RWPE2 (cell line): ENCODE results near the gene SMAD6.

ENCODE experiments used
- ATAC-seq: fragments of 200-7000 bp; cut with Tn5 transposase; 3 replicates; pipeline ENCODE4 v1.9.1; 2021; ENCODE audit warnings: low read depth
- DNase-seq: peaks from one replicate; pipeline ENCODE4 v3.0.0-alpha.2; 2020; ENCODE audit warnings: low spot score
- H3K27ac ChIP-seq: fragments of 450-650 bp; 2 replicates; pipeline ENCODE4 v1.5.1; 2017; ENCODE audit warnings: mild to moderate bottlenecking; ENCODE audit not compliant: poor library complexity, severe bottlenecking
- H3K27me3 ChIP-seq: fragments of 250-450 bp; sonication (Bioruptor Pico); 2 replicates; pipeline ENCODE4 v1.5.1; 2021; ENCODE audit warnings: mild to moderate bottlenecking, moderate library complexity; ENCODE audit not compliant: insufficient read depth, poor library complexity, severe bottlenecking
- H3K36me3 ChIP-seq: fragments of 250-450 bp; sonication (Bioruptor Pico); 2 replicates; pipeline ENCODE4 v1.5.1; 2020; ENCODE audit warnings: low read depth, mild to moderate bottlenecking, moderate library complexity
- H3K4me1 ChIP-seq: fragments of 250-450 bp; sonication (Bioruptor Pico); 2 replicates; pipeline ENCODE4 v1.5.1; 2021; ENCODE audit warnings: mild to moderate bottlenecking, moderate library complexity; ENCODE audit not compliant: insufficient read depth, poor library complexity, severe bottlenecking
- H3K4me3 ChIP-seq: fragments of 250-450 bp; sonication (Bioruptor Pico); 2 replicates; pipeline ENCODE4 v1.5.1; 2021; ENCODE audit warnings: mild to moderate bottlenecking, moderate library complexity; ENCODE audit not compliant: severe bottlenecking
- H3K9me3 ChIP-seq: fragments of 250-450 bp; sonication (Bioruptor Pico); 2 replicates; pipeline ENCODE4 v1.5.1; 2021; ENCODE audit warnings: mild to moderate bottlenecking, moderate library complexity; ENCODE audit not compliant: severe bottlenecking
- TF ChIP-seq, protein P1 (sequence below): fragments of 450-650 bp; IDR thresholded peaks from one replicate; pipeline ENCODE4 v1.5.1; 2017; ENCODE audit warnings: mild to moderate bottlenecking, moderate library complexity; ENCODE audit not compliant: poor library complexity, severe bottlenecking

The SMAD6 gene

DNA sequence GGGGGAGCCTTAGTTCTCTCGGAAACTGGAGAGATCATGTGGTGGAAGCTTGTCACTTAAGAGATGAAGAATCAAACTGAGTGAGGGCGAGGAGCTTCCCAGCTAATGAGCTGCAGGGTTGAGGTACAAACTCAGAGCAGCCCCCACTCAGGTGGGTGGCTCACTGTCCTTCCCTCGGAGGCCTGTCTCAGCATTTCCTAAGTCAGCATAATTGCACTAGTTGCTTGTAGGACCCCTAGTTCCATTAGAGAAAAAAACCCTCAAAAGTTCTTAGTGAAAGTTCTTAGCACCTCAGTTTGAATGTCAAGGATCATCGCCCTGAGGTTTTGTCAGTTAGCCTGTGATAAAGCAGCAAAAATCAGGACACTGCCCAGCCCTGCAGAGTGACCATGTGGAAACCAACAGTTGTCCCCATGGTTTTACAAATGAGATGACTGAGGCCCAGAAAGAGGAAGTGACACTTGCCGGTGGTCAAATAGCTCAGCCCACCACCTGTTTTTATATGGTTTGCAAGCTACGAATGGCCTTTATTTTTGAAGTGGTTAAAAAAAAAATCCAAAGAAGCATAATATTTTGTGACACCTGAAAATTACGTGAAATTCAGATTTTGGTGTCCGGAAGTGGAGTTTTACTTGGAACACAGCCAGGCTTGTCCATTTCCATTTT is 11.9 kb downstream of the SMAD6 start:
- TF ChIP-seq, protein P1, sequence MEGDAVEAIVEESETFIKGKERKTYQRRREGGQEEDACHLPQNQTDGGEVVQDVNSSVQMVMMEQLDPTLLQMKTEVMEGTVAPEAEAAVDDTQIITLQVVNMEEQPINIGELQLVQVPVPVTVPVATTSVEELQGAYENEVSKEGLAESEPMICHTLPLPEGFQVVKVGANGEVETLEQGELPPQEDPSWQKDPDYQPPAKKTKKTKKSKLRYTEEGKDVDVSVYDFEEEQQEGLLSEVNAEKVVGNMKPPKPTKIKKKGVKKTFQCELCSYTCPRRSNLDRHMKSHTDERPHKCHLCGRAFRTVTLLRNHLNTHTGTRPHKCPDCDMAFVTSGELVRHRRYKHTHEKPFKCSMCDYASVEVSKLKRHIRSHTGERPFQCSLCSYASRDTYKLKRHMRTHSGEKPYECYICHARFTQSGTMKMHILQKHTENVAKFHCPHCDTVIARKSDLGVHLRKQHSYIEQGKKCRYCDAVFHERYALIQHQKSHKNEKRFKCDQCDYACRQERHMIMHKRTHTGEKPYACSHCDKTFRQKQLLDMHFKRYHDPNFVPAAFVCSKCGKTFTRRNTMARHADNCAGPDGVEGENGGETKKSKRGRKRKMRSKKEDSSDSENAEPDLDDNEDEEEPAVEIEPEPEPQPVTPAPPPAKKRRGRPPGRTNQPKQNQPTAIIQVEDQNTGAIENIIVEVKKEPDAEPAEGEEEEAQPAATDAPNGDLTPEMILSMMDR: no peak
- no peaks in the 10 kb centered on the region for H3K27me3 ChIP-seq
- DNase-seq (no peak), ATAC-seq (no peak)
- no peaks in the 10 kb centered on the region for H3K9me3 ChIP-seq
- no peaks in the 10 kb centered on the region for H3K4me1 ChIP-seq
- no peaks in the 10 kb centered on the region for H3K36me3 ChIP-seq
- no peak overlapping the region for H3K4me3 ChIP-seq
- H3K27ac ChIP-seq: no peak overlapping the region

DNA sequence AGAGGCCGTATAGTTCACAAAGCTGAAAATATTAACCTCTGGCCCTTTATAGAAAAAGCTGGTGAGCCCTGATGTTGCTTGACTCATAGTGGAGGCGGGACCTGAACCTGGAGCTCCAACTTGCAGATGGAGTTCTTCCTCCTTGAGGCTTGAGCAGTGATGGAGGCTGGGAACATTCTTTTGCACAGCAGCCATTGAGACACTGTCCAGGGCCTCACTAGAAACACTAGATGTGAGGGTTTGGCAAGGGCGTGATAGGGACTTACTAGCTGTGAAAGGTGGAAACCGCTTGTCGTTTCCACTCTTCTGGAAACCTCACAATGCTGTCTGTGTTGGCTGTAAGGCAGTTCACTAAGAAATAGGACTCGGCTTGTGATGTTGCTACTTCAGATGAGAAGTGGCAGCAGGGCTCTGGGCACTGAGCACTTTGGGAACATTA is 12.5 kb downstream of the SMAD6 start:
- H3K4me3 ChIP-seq: no peak overlapping the region
- no peak for DNase-seq
- no peaks in the 10 kb centered on the region for H3K9me3 ChIP-seq

DNA sequence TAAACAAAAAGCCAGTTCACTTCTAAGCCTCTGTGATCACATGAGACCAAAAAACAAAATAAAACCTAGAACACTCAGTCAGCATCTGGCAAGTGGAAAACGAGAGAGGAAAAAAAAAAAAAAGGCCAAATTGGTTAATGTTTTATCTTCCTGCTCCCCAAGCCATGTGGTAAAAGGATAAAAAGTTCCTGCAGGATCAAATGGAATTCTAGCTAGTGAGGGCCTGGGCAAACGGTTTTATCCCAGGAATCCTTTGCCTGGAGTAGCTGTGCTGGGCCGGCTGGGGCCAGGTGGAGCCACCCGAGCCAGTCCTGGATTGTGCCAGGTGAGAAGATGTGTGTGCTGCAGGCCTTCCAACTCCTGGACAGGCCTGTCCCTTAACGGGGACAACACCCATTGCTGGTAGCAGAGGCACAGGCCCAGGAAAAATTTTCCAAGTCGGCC is 13.2 kb downstream of the SMAD6 start:
- TF ChIP-seq, protein P1: no peak
- Histone ChIP-seq H3K27ac (no peak overlapping the region), H3K36me3 (no peaks in the 10 kb centered on the region), H3K4me3 (no peak overlapping the region), H3K27me3 (no peaks in the 10 kb centered on the region), H3K4me1 (no peaks in the 10 kb centered on the region), H3K9me3 (no peaks in the 10 kb centered on the region)
- no peak for DNase-seq
- no peak for ATAC-seq

More for the DNA sequence above, 12.5 kb downstream of the SMAD6 start:
- no peak overlapping the region for H3K27ac ChIP-seq
- peak; percentile 38; the same call in 2 of the 3 replicates for ATAC-seq
- no peaks in the 10 kb centered on the region for H3K36me3 ChIP-seq
- TF ChIP-seq, protein P1: no peak
- no peaks in the 10 kb centered on the region for H3K27me3 ChIP-seq
- no peaks in the 10 kb centered on the region for H3K4me1 ChIP-seq

DNA sequence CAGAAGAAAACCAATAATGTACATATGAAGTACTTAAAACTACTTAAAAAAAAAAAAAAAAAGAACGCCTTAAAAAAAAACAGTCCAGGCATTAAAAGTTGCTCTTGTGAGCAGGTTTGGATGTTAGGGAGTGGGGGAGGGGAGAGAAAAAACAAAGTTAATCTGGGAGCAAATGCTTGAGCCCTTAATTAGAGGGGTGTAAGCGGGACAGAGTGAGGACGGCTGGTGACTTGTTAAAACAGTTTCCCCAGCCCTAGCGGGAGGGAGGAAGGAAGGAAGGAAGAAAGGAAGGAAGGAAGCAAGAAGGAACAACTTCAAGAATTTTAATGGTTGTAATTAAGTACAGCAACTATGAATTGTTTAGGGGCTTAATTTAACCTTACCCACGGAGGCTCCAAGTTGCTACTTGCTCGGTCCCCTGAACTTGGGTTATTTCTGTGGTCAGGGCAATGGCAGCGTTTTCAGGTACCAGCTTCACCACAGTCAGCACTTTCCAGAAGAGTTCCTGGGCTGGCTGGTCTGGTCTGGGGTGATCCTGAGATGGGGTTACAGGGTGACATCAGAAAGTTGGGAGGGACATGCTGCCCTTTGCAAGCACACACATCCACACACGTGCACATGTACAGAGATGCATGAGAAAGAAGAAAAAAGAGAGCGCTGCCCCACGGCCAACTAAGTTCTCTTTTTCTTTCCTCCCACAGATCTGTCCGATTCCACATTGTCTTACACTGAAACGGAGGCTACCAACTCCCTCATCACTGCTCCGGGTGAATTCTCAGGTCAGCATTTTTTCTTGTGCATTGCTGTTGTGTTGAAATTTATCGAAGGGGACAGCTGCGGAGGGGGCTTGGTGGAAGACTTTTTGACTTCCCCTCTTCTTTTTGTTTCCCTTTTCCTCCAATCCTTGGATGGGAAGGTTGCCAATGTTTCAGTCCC is 14.0 kb downstream of the SMAD6 start:
- no peak for ATAC-seq
- Histone ChIP-seq H3K36me3 (no peaks in the 10 kb centered on the region), H3K4me1 (no peaks in the 10 kb centered on the region)

More for the DNA sequence above, 14.0 kb downstream of the SMAD6 start:
- TF ChIP-seq, protein P1: no peak
- H3K4me3 ChIP-seq: no peak overlapping the region
- no peak overlapping the region for H3K27ac ChIP-seq
- DNase-seq: no peak
- H3K27me3 ChIP-seq: no peaks in the 10 kb centered on the region
- no peaks in the 10 kb centered on the region for H3K9me3 ChIP-seq
